GM21737 (cell line): ENCODE results near the gene SLC7A10.
A peak's percentile ranks its signal among the peaks of the same experiment; 100 is the strongest.
"Not testable (repeated sequence)": the region's sequence is repeated elsewhere in the genome, so short reads cannot be mapped to it uniquely, and the experiment has no call there.

Experiments used
- ATAC-seq: cut with Tn5 transposase; IDR thresholded peaks from one replicate; pipeline ENCODE4 v1.9.1; 2021; ENCODE audit warnings: mild to moderate bottlenecking, moderate library complexity; ENCODE audit not compliant: unreplicated experiment

The SLC7A10 gene

DNA sequence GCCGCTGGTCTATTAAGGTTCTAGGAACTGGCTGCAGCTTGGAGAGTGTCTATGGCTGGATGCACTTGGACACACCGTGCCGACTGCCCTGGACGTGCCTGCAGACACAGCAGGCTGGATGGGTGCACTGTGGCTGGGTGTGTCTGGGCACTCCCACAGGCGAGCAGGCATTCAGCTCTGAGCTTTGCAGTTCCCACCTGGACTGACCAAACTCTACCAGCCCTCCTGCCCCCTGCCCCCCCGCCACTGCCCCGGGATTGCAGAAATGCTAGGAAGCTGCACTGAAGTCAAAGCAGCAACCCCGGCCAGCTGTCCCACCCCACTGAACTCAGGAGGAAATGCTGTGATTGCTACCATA lies 38.5 kb downstream of the SLC7A10 start:
- ATAC-seq = no peak

DNA sequence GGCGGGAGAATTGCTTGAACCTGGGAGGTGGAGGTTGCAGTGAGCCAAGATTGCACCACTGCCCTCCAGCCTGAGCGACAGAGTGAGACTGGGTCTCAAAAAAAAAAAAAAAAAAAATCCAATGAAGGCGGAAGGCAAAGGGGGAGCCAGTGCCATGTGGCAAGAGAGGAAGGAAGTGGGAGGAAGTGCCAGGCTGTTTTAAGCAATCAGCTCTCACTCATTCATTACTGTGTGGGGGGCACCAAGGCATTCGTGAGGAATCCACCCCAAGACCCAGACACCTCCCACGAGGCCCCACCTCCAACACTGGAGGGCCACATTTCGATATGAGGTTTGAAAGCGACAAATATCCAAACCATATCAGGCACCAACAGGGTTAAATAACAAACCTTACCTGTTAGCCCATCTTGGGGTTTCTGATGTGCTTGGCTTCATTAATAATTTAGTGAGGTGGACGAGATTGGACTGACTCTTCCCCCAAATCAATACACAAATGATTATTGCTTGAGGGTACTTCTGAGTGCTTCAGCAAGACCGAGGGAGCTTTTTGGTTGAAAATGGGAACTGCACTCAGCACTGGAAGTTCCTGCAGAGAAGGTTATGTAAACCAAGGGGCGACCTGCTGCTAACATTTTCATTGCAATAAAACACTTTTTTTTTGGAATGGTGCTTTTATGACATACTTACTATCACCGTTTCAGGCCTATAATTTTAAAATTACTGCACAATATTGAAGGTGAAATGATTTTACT lies 39.0 kb downstream of the SLC7A10 start:
- ATAC-seq = no peak

DNA sequence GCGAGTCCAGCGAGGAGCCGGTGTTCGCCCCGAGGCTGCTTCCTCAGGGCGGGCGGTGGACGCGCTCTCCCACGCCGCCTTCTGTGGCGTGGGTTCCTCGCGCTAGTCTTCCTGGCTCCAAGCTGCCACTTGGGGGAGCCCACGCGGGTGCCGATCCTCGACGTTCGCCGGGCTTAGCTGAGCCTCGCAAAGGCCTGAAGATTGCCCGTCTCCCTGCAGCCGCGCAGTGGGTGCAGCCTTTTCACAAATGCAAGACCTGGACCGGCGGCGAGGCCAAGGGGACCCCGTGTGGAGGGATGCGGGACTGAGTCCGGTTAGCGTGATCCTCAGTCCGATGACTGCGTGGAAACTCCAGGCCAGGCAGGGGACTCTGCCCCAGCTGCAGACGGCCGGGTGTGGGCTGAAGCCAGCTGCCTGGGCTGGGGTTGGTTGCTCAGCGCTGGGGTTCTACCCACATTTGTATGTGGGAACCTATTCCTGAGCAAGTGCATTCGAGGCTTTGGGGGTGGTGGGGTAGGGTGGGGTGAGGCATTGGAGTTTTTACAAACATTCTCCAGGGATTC lies 48.2 kb downstream of the SLC7A10 start:
- ATAC-seq = peak; percentile 23

DNA sequence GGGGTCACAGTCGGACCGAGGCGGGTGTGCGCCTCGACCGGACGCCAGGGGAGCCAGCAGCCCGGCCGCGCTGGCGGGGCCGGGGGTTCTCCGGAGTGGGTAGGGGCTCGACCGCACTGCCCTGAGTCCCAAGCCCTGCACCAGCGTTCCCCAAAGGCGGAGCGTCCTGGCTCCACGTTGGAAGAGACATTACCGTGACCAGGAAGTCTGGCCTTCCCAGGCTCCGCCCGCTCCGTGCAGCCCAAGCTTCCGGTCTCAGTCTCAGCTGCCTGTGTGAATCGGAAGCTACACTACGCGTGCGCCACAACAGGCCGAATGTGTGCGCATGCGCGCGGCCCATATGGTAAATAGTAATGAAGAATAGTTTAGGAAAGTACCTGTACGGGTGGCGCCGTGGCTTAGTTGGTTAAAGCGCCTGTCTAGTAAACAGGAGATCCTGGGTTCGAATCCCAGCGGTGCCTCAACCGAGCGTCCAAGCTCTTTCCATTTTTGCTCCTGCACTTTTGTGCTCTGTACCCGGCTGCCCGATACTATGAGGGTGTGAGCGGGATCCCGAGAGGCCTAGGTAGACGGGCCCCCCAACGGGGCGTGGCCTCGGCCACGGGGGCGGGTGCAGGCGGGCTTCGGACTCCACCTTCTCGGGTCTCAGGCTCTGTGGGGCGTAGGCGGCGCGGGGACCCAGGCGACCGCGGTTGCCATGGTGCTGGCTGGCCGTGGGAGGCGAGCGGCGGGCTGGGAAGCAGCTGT lies 48.8 kb downstream of the SLC7A10 start:
- ATAC-seq = peak; percentile 76

DNA sequence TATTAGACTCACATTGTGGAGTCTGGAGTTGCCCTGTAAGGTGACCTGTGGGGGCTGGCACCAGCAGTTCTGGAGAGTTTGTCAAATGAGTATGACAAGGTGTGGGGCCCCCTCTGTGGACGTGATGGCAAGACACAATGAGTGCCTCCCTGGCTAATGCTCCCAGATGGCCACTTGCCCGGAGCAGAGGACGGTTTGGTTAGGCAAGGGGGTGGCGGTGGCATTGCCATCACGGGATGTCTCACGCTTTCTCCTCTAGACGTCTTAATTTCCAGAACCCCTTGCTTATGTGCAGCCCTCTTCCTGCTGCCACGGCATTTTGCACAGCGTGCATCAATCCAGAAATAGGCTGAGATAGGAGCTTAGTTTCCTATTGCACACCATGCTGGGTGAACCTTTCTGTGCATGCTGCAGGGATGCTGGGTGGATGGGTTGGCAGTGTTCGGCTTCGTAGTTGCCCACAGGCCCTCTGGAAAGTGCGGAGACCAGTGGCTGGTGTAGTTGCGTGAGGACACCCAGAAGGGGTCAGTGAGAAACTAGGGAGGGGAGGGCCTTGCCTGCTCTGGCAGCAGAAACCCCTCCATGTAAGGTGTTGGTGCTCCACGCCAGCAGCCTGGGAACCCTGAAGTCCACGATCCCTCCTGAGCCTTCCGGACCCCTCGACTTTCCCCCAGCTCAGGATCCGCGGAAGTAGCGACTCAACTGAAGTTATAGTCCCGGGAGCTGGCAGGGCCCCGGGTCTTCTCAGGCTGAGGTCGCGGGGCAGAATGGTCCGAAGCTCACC lies 49.6 kb downstream of the SLC7A10 start:
- peak; percentile 3 for ATAC-seq

DNA sequence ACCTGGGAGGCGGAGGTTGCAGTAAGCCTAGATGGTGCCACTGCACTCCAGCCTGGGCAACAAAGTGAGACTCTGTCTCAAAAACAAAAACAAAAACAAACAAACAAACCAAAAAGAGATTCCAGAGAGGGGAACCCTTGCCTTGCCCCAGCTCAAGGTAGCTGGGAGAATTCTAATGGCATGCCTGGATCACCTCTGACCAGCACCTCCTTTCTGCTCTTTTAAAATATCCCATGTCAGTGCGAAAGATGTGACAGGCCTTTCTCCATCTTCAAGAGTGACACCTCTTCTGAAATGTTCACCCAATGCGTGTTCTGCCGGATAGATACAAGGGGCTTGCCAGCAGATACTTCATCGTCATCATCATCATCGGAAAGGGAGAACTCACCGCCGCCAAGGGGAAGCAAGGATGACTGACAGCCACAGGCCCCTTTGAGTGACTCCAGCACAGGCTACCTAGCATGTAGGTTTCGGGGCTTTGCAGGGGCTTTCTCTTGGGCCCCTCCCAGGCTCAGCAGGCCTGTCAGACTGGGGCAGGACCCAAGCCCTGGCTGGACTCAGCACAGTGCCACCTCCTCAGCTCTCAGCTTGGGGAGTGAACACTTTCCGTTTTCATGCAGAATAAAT lies 50.4 kb downstream of the SLC7A10 start:
- no peak for ATAC-seq

DNA sequence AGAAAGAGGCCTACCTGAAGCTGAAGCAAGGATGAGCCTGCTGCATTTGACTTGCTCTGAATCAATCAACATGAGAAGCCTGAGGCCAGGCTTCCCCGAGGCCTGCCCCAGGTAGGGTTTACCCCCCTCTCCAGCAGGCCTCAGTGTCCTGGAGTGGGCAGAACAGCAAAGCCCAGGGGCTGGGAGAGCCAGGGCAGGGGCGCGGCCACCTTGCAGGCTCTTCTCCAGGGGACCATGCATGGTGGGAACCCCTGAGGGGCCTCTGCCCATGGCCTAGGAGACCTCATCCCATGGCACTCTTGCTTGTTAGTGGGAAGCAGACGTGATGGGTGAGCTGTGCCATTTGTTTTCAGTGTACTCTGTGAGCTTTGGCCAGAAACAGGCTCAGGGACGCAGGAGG lies 51.5 kb downstream of the SLC7A10 start:
- ATAC-seq = no peak

DNA sequence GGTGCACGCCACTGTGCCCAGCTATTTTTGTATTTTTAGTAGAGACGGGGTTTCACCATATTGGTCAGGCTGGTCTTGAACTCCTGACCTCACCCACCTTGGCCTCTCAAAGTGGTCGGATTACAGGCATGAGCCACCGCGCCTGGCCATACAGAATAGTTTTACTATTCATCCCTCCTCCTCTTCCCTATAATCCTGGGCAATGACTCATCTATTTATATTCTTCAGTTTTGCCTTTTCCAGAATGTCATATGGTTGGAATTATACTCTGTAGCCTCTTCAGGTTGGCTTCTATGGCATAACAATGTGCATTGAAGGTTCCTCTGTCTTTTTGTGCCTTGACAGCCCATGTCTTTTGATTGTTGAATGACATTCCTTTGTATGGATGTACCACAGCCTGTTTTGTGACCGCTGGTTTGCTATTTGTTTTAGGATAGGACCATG lies 53.7 kb downstream of the SLC7A10 start:
- no peak for ATAC-seq

DNA sequence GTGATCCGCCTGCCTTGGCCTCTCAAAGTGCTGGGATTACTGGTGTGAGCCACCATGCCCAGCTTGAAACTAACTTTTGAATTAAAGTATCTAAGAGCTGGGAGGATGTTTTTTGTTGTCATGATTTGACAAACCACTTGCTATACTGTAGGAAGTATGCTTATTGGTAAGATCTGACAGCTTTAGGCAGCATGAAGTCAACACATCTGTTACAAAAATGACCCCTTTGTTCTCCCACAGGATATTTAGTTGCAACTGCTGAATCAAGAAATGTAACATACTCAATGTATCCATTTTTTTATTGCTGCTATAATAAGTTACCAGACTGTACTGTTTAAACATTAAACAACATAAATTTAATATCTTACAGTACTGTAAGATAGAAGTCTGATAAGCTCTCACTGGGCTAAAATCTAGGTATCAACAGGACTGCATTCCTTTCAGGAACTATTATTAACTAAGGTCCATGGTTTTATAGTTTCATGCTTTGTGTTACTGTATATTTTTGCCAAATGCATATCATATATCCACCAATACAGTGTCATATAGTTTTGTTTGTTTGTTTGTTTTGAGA lies 54.3 kb downstream of the SLC7A10 start:
- no peak for ATAC-seq

DNA sequence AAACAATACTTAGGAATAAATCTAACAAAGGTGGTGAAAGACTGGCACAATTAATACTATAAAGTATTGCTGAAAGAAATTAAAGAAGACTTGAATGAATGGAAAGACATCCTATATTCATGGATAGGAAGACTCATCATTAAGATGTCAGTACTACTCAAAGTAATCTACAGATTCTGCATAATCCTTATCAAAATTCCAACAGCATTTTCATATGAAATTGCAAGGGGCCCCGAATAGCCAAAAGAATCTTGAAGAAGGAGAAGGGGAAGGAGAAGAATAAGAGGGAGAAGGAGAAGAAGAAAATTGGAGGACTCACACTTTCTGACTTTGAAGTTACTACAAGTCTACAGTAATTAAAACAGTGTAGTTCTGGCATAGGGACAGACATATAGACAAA lies 57.1 kb downstream of the SLC7A10 start:
- no peak for ATAC-seq

DNA sequence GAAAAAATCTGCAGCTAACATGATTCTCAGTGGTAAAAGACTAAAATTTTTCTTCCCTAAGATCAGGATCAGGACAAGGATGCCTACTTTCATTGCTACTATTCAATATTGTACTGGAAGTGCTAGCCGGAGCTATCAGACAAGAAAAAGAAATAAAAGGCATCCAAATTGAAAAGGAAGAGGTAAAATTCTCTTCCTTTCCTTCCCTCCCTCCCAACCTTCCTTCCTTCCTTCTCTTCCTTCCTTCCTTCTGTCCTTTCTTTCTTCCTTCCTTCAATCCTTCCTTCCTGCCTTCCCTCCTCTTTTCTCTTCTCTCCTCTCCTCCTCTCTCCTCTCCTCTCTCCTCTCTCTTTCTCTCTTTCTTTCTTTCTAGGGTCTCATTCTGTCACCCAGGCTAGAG lies 58.2 kb downstream of the SLC7A10 start:
- no peak for ATAC-seq

DNA sequence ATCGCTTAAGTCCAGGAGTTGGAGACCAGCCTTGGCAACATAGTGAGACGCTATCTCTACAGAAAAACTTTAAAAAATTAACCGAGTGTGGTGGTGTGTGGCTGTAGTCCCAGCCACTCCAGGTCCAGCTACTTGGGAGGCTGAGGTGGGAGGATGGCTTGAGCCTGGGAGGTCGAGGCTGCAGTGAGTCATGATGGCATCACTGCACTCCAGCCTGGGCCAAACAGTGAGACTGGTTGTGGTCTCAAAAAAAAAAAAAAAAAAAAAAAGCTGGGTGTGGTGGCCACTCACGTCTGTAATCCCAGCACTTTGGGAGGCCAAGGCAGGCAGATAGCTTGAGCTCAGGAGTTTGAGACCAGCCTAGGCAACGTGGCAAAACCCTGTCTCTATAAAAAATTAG lies 59.6 kb downstream of the SLC7A10 start:
- not testable (repeated sequence) for ATAC-seq

DNA sequence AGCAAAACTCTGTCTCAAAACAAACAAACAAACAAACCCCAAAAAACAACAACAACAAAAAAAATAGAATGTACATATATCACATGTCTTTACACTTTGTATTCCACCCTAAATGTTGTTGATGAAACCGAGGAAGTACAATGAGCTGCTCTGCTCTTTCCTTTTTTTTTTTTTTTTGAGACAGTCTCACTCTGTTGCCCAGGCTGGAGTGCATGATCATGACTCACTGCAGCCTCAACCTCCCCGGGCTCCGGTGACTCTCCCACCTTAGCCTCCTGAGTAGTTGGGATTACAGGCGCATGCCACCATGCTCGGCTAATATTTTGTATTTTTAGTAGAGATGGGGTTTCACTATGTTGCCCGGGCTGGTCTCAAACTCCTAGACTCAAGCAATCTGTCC lies 62.2 kb downstream of the SLC7A10 start:
- no peak for ATAC-seq

DNA sequence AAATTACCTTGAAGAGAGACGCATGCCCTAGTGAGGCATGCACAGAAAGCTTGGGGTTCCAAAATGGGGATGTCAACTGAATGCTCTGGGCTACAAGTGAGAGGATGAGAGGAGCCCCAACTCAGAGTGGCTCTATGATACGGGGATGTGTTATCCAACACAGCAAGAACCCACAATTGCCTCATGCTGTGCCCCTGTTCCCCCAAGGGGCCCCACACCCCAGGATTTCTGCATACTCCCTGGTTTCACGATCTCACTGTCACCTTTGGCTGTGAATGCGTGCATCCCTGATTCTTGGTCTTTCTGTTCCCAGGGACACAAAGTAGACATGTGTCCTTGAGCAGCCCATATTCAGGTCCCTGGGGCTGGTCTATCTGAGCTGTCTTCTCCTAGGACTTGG lies 64.4 kb downstream of the SLC7A10 start:
- ATAC-seq = no peak

DNA sequence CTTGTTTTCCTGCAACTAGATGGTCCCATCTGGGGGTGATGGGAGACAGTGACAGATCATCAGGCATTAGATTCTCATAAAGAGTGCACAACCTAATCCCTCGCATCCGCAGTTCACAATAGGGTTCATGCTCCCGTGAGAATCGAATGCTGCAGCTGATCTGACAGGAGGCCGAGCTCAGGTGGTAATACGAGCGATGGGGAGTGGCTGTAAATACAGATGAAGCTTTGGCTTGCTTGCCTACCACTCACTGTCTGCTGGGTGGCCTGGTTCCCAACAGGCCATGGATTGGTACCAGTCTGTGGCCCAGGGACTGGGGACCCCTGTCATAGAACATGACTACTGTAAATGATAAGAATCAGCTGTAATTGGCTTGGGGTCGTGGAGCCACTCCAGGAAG lies 65.8 kb downstream of the SLC7A10 start:
- peak; percentile 16 for ATAC-seq

DNA sequence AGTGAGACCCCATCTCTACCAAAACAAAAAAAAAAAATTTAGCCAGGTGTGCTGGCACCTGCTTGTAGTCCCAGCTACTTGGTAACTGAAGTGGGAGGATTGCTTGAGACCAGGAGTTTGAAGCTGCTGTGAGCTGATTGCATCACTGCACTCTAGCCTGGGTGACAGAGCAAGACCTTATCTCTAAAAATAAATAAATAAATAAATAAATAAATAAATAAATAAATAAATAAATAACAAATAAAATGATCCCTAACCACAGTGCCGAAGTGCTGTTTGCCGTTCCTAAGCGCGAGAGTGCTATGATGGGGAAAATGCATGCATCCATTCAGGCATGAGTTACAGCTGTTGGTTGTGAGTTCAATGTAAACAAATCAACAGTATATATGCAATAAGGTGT lies 66.5 kb downstream of the SLC7A10 start:
- ATAC-seq = no peak
